ENCODE measurements around the gene PIP5K1C. TPM values are rescaled to one million over a fixed set of nuclear protein-coding genes. Genes with fewer than 3 reads are reported as not detected.

The PIP5K1C gene
- total RNA-seq, 2 donors from 2014 or later, result 27.0 to 29.6 TPM

GRCh38 chr19:3712663-3713611 lies 12.7 kb upstream of the PIP5K1C start:
- Mint-ChIP-seq H3K27ac (no peak overlapping the region), H3K27me3 (no peaks in the 10 kb centered on the region), H3K4me1 (ENCODE audit: low read depth in 2 of 2) (no peaks in the 10 kb centered on the region), H3K36me3 (no peaks in the 10 kb centered on the region), H3K9me3 (no peaks in the 10 kb centered on the region), H3K4me3 (no peak overlapping the region)
- DNase-seq (ENCODE audit: low spot score) (peak; percentile 39), ATAC-seq (peak in 1 of 2 donors; percentile 32)

GRCh38 chr19:3710265-3710812 lies 10.1 kb upstream of the PIP5K1C start:
- Mint-ChIP-seq H3K36me3 (no peaks in the 10 kb centered on the region), H3K4me3 (no peak overlapping the region), H3K27ac (no peak overlapping the region), H3K4me1 (ENCODE audit: low read depth in 2 of 2) (peaks cover 0 to 2% of the 10 kb centered on the region in 2 donors), H3K27me3 (no peaks in the 10 kb centered on the region), H3K9me3 (no peaks in the 10 kb centered on the region)
- DNase-seq (ENCODE audit: low spot score) (peak; percentile 59), ATAC-seq (no peak)

GRCh38 chr19:3708207-3708931 lies 8.1 kb upstream of the PIP5K1C start, which contains the start of gene TJP3:
Gene TJP3 (plus strand): TSS chr19:3708384. CDS start chr19:3728433, 20,049 bp downstream.
- peak; percentile 48 for DNase-seq (ENCODE audit: low spot score)
- H3K36me3 Mint-ChIP-seq, result no peaks in the 10 kb centered on the region
- peaks cover 0 to 2% of the 10 kb centered on the region in 2 donors for H3K4me1 Mint-ChIP-seq (ENCODE audit: low read depth in 2 of 2)
- H3K27me3 Mint-ChIP-seq, result no peaks in the 10 kb centered on the region
- no peak within 1 kb of the TSS for H3K27ac Mint-ChIP-seq
- H3K9me3 Mint-ChIP-seq, result no peaks in the 10 kb centered on the region
- H3K4me3 Mint-ChIP-seq, result no peak within 1 kb of the TSS
- ATAC-seq, result no peak

GRCh38 chr19:3707868-3708206 lies 7.6 kb upstream of the PIP5K1C start:
- Mint-ChIP-seq H3K4me1 (ENCODE audit: low read depth in 2 of 2) (peaks cover 0 to 2% of the 10 kb centered on the region in 2 donors), H3K36me3 (no peaks in the 10 kb centered on the region), H3K4me3 (no peak overlapping the region), H3K27ac (no peak overlapping the region), H3K9me3 (no peaks in the 10 kb centered on the region), H3K27me3 (no peaks in the 10 kb centered on the region)
- DNase-seq (ENCODE audit: low spot score) (peak; percentile 56), ATAC-seq (no peak)

- no peak for DNase-seq (ENCODE audit: low spot score)
- Mint-ChIP-seq H3K4me1 (ENCODE audit: low read depth in 2 of 2) (peaks cover 11 to 24% of the 10 kb centered on the region in 2 donors), H3K27ac (peak overlapping the region in 1 of 2 donors; percentile 50), H3K4me3 (peak overlapping the region; percentile 82), H3K27me3 (no peaks in the 10 kb centered on the region), H3K9me3 (no peaks in the 10 kb centered on the region), H3K36me3 (no peaks in the 10 kb centered on the region)
- ATAC-seq, result no peak
Observed at GRCh38 chr19:3701200-3701599, 932 bp upstream of the PIP5K1C start.

- no peaks in the 10 kb centered on the region for H3K9me3 Mint-ChIP-seq
Observed at GRCh38 chr19:3699741-3700241, 477 bp downstream of the PIP5K1C start.

GRCh38 chr19:3698974-3699740 lies 1.1 kb downstream of the PIP5K1C start:
- ATAC-seq, result no peak
- Mint-ChIP-seq H3K27ac (peak overlapping the region in 1 of 2 donors; percentile 83), H3K4me3 (peak overlapping the region; percentile 82), H3K27me3 (no peaks in the 10 kb centered on the region), H3K9me3 (no peaks in the 10 kb centered on the region), H3K36me3 (no peaks in the 10 kb centered on the region), H3K4me1 (ENCODE audit: low read depth in 2 of 2) (peaks cover 11 to 27% of the 10 kb centered on the region in 2 donors)
- no peak for DNase-seq (ENCODE audit: low spot score)

More at GRCh38 chr19:3699741-3700241, 477 bp downstream of the PIP5K1C start:
- H3K4me3 Mint-ChIP-seq, result peak overlapping the region; percentile 82
- peaks cover 11 to 27% of the 10 kb centered on the region in 2 donors for H3K4me1 Mint-ChIP-seq (ENCODE audit: low read depth in 2 of 2)
- DNase-seq (ENCODE audit: low spot score) (peak; percentile 74), ATAC-seq (no peak)
- no peaks in the 10 kb centered on the region for H3K36me3 Mint-ChIP-seq
- no peaks in the 10 kb centered on the region for H3K27me3 Mint-ChIP-seq
- H3K27ac Mint-ChIP-seq, result peak overlapping the region in 1 of 2 donors; percentile 83

- H3K27me3 Mint-ChIP-seq, result no peaks in the 10 kb centered on the region
- ATAC-seq (peak in 1 of 2 donors; percentile 16), DNase-seq (ENCODE audit: low spot score) (no peak)
- H3K9me3 Mint-ChIP-seq, result no peaks in the 10 kb centered on the region
- no peaks in the 10 kb centered on the region for H3K36me3 Mint-ChIP-seq
- peak overlapping the region; percentile 82 for H3K4me3 Mint-ChIP-seq
- peaks cover 11 to 27% of the 10 kb centered on the region in 2 donors for H3K4me1 Mint-ChIP-seq (ENCODE audit: low read depth in 2 of 2)
- peak overlapping the region in 1 of 2 donors; percentile 77 for H3K27ac Mint-ChIP-seq
Observed at GRCh38 chr19:3698386-3698950, 1.8 kb downstream of the PIP5K1C start.

- Mint-ChIP-seq H3K4me1 (ENCODE audit: low read depth in 2 of 2) (peaks cover 12 to 29% of the 10 kb centered on the region in 2 donors), H3K27ac (peak overlapping the region in 1 of 2 donors; percentile 77), H3K9me3 (no peaks in the 10 kb centered on the region), H3K4me3 (peak overlapping the region; percentile 82), H3K36me3 (no peaks in the 10 kb centered on the region), H3K27me3 (no peaks in the 10 kb centered on the region)
- ATAC-seq (no peak), DNase-seq (ENCODE audit: low spot score) (no peak)
Observed at GRCh38 chr19:3697671-3698385, 2.4 kb downstream of the PIP5K1C start.

GRCh38 chr19:3697094-3697493 lies 3.2 kb downstream of the PIP5K1C start:
- Mint-ChIP-seq H3K27me3 (no peaks in the 10 kb centered on the region), H3K9me3 (no peaks in the 10 kb centered on the region), H3K36me3 (no peaks in the 10 kb centered on the region), H3K4me3 (no peak overlapping the region), H3K4me1 (ENCODE audit: low read depth in 2 of 2) (peaks cover 17 to 34% of the 10 kb centered on the region in 2 donors), H3K27ac (peak overlapping the region in 1 of 2 donors; percentile 18)
- ATAC-seq, result no peak
- DNase-seq (ENCODE audit: low spot score), result no peak

GRCh38 chr19:3696660-3696995 lies 3.6 kb downstream of the PIP5K1C start:
- ATAC-seq (no peak), DNase-seq (ENCODE audit: low spot score) (no peak)
- H3K36me3 Mint-ChIP-seq, result no peaks in the 10 kb centered on the region
- H3K4me1 Mint-ChIP-seq (ENCODE audit: low read depth in 2 of 2), result peaks cover 17 to 34% of the 10 kb centered on the region in 2 donors
- no peak overlapping the region for H3K4me3 Mint-ChIP-seq
- no peaks in the 10 kb centered on the region for H3K9me3 Mint-ChIP-seq
- no peaks in the 10 kb centered on the region for H3K27me3 Mint-ChIP-seq
- H3K27ac Mint-ChIP-seq, result no peak overlapping the region

- no peak overlapping the region for H3K27ac Mint-ChIP-seq
- no peak for ATAC-seq
- no peak overlapping the region for H3K4me3 Mint-ChIP-seq
- H3K36me3 Mint-ChIP-seq, result no peaks in the 10 kb centered on the region
- no peaks in the 10 kb centered on the region for H3K27me3 Mint-ChIP-seq
- H3K4me1 Mint-ChIP-seq (ENCODE audit: low read depth in 2 of 2), result peaks cover 17 to 39% of the 10 kb centered on the region in 2 donors
- no peaks in the 10 kb centered on the region for H3K9me3 Mint-ChIP-seq
- no peak for DNase-seq (ENCODE audit: low spot score)
Observed at GRCh38 chr19:3695986-3696659, 4.1 kb downstream of the PIP5K1C start.
